OCI-LY7 (cell line): ENCODE data around the gene INSC. TPM values are rescaled to one million over a fixed set of nuclear protein-coding genes. Genes with fewer than 3 reads are reported as not detected.

Experiments used
- BruUV-seq: library from RNA; stranded (reverse); fragments of 400-500 nt; replicated peaks from 2 replicates; lab custom pipeline; 2021; lab: Mats Ljungman, UMichigan
- CTCF ChIA-PET: fragments of 300-600 bp; sonication (Branson Sonifier 250); formaldehyde crosslinking; loops from one replicate; lab custom pipeline; 2022; ENCODE audit warnings: antibody characterized with exemption; ENCODE audit not compliant: unreplicated experiment; lab: Charles Lee
- POLR2A ChIA-PET: fragments of 300-600 bp; sonication (Branson Sonifier 250); formaldehyde crosslinking; loops from one replicate; lab custom pipeline; 2022; ENCODE audit warnings: antibody characterized with exemption; lab: Charles Lee
- DNase-seq: peaks from one replicate; pipeline ENCODE4 v3.0.0-alpha.2; 2015; ENCODE audit warnings: low spot score
- H2AFZ ChIP-seq: fragments of 200-600 bp; sonication (generic), shearing (Covaris generic); 2 replicates; pipeline ENCODE4 v1.6.1; 2014; ENCODE audit warnings: mild to moderate bottlenecking, antibody characterized with exemption, low read length, moderate library complexity
- H3K27ac ChIP-seq: fragments of 200-600 bp; sonication (generic); 2 replicates; pipeline ENCODE4 v1.5.1; 2014; ENCODE audit warnings: mixed run types, low read depth, mild to moderate bottlenecking, moderate library complexity, low read length, inconsistent platforms; ENCODE audit not compliant: poor library complexity, severe bottlenecking
- H3K36me3 ChIP-seq: fragments of 200-600 bp; sonication (generic); 2 replicates; pipeline ENCODE4 v1.6.1; 2014; ENCODE audit warnings: mild to moderate bottlenecking, antibody characterized with exemption, low read length, moderate library complexity, mixed read lengths; ENCODE audit not compliant: insufficient read depth
- H3K4me1 ChIP-seq: fragments of 200-600 bp; sonication (generic); 2 replicates; pipeline ENCODE4 v1.5.1; 2014; ENCODE audit warnings: mild to moderate bottlenecking, low read length; ENCODE audit not compliant: insufficient read depth, poor library complexity, severe bottlenecking
- H3K4me2 ChIP-seq: fragments of 200-600 bp; sonication (generic); 2 replicates; pipeline ENCODE4 v1.6.1; 2014; ENCODE audit warnings: mild to moderate bottlenecking, low read length
- H3K4me3 ChIP-seq: fragments of 200-600 bp; sonication (generic); 2 replicates; pipeline ENCODE4 v1.5.1; 2014; ENCODE audit warnings: mild to moderate bottlenecking, low read depth, low read length; ENCODE audit not compliant: poor library complexity, severe bottlenecking
- H3K79me2 ChIP-seq: fragments of 200-600 bp; sonication (generic); 2 replicates; pipeline ENCODE4 v1.6.1; 2016; ENCODE audit warnings: low read depth, mild to moderate bottlenecking, low read length, moderate library complexity, mixed read lengths; ENCODE audit not compliant: insufficient read depth
- H3K9me2 ChIP-seq: fragments of 200-600 bp; sonication (generic); 2 replicates; pipeline ENCODE4 v1.6.1; 2016; ENCODE audit warnings: mild to moderate bottlenecking, low read length, mixed read lengths; ENCODE audit not compliant: insufficient read depth
- H3K9me3 ChIP-seq: fragments of 200-600 bp; sonication (generic); 2 replicates; pipeline ENCODE4 v1.6.1; 2014; ENCODE audit warnings: mild to moderate bottlenecking, mixed run types, low read length, mixed read lengths
- H4K20me1 ChIP-seq: fragments of 200-600 bp; sonication (generic); 2 replicates; pipeline ENCODE4 v1.6.1; 2014; ENCODE audit warnings: mild to moderate bottlenecking, antibody characterized with exemption, low read length, moderate library complexity, mixed read lengths; ENCODE audit not compliant: insufficient read depth
- EZH2phosphoT487 ChIP-seq: fragments of 200-600 bp; sonication (generic); IDR thresholded peaks from 2 replicates; pipeline ENCODE4 v1.6.1; 2018; ENCODE audit warnings: low read depth, borderline replicate concordance, mild to moderate bottlenecking, mixed run types, antibody characterized with exemption, low read length, moderate library complexity, mixed read lengths
- intact Hi-C: fragments of 100-400 bp; cut with micrococcal nuclease; formaldehyde crosslinking; loops from one replicate; pipeline ENCODE4 v1.10.0; 2022; ENCODE audit not compliant: unreplicated experiment
- total RNA-seq, 2 experiments: library from RNA; depleted of rRNA in 1 of 2; stranded (reverse); fragments of >200 nt in 1 of 2; shearing (Covaris generic) in 1 of 2; gene quantifications; 2 replicates each; pipeline ENCODE4 v1.2.3, GENCODE V29; 2014 to 2022
- TF ChIP-seq, protein P1 (sequence below): fragments of 200-600 bp; sonication (generic); conservative IDR thresholded peaks from 2 replicates; pipeline ENCODE4 v1.5.1; 2014; ENCODE audit warnings: mild to moderate bottlenecking, antibody characterized with exemption, low read length, moderate library complexity, mixed read lengths

The INSC gene
- total RNA-seq, 2 experiments from 2014 or later, result not detected

GRCh38 chr11:15197696-15198095, 83.0 kb downstream of the INSC start:
- no peaks in the 10 kb centered on the region for H3K36me3 ChIP-seq
- no peaks in the 10 kb centered on the region for H3K9me3 ChIP-seq
- POLR2A ChIA-PET, result no interaction called here
- no peak overlapping the region for H2AFZ ChIP-seq
- H3K79me2 ChIP-seq, result no peaks in the 10 kb centered on the region
- intact Hi-C loops, result no loop called here
- CTCF ChIA-PET, result no interaction called here
- no peak overlapping the region for H3K27ac ChIP-seq
- no peak overlapping the region for H3K4me3 ChIP-seq
- H3K9me2 ChIP-seq, result no peaks in the 10 kb centered on the region
- BruUV-seq, result no TSS peak
- no peak for DNase-seq
- H3K4me2 ChIP-seq, result no peak overlapping the region
- no peaks in the 10 kb centered on the region for H4K20me1 ChIP-seq
- no peaks in the 10 kb centered on the region for H3K4me1 ChIP-seq
- TF ChIP-seq, protein P1, sequence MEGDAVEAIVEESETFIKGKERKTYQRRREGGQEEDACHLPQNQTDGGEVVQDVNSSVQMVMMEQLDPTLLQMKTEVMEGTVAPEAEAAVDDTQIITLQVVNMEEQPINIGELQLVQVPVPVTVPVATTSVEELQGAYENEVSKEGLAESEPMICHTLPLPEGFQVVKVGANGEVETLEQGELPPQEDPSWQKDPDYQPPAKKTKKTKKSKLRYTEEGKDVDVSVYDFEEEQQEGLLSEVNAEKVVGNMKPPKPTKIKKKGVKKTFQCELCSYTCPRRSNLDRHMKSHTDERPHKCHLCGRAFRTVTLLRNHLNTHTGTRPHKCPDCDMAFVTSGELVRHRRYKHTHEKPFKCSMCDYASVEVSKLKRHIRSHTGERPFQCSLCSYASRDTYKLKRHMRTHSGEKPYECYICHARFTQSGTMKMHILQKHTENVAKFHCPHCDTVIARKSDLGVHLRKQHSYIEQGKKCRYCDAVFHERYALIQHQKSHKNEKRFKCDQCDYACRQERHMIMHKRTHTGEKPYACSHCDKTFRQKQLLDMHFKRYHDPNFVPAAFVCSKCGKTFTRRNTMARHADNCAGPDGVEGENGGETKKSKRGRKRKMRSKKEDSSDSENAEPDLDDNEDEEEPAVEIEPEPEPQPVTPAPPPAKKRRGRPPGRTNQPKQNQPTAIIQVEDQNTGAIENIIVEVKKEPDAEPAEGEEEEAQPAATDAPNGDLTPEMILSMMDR, result no peak
- TF ChIP-seq EZH2phosphoT487, result no peak

- intact Hi-C loops, result no loop called here
- POLR2A ChIA-PET, result interaction anchor here (1.5 kb wide), 1 partner anchor 11 kb away, joined by 3 read pairs; no protein-coding TSS in a partner anchor
Measured at GRCh38 chr11:15198284-15198683, 83.6 kb downstream of the INSC start.

GRCh38 chr11:15199693-15200092, 85.0 kb downstream of the INSC start:
- H3K36me3 ChIP-seq, result no peaks in the 10 kb centered on the region
- ChIA-PET POLR2A (interaction anchor here (1.5 kb wide), 1 partner anchor 13 kb away, joined by 3 read pairs; no protein-coding TSS in a partner anchor), CTCF (no interaction called here)
- BruUV-seq, result no TSS peak
- H2AFZ ChIP-seq, result no peak overlapping the region
- no peaks in the 10 kb centered on the region for H3K9me2 ChIP-seq
- no peaks in the 10 kb centered on the region for H3K4me1 ChIP-seq
- H3K27ac ChIP-seq, result no peak overlapping the region
- no peak overlapping the region for H3K4me3 ChIP-seq
- no peaks in the 10 kb centered on the region for H3K79me2 ChIP-seq
- no peak for DNase-seq
- H4K20me1 ChIP-seq, result no peaks in the 10 kb centered on the region
- no peak overlapping the region for H3K4me2 ChIP-seq
- no peaks in the 10 kb centered on the region for H3K9me3 ChIP-seq
- intact Hi-C loops, result no loop called here
- TF ChIP-seq, protein P1, result no peak
- no peak for TF ChIP-seq EZH2phosphoT487

More at GRCh38 chr11:15198284-15198683, 83.6 kb downstream of the INSC start:
- Histone ChIP-seq H3K4me2 (no peak overlapping the region), H3K4me1 (no peaks in the 10 kb centered on the region), H3K27ac (no peak overlapping the region), H4K20me1 (no peaks in the 10 kb centered on the region), H3K9me3 (no peaks in the 10 kb centered on the region), H3K9me2 (no peaks in the 10 kb centered on the region), H3K36me3 (no peaks in the 10 kb centered on the region), H3K4me3 (no peak overlapping the region), H2AFZ (no peak overlapping the region), H3K79me2 (no peaks in the 10 kb centered on the region)
- TF ChIP-seq, protein P1, result no peak
- no peak for TF ChIP-seq EZH2phosphoT487
- CTCF ChIA-PET, result no interaction called here
- no peak for DNase-seq
- no TSS peak for BruUV-seq
